ENCODE results near the gene PLLP.
"Not testable (repeated sequence)": the region's sequence is repeated elsewhere in the genome, so short reads cannot be mapped to it uniquely, and the experiment has no call there.

Gene PLLP

GRCh38 chr16:57303021-57303909 is 18.8 kb upstream of the PLLP start:
- no peak for DNase-seq (ENCODE audit: low read depth, low spot score)

GRCh38 chr16:57301126-57301817 is 16.8 kb upstream of the PLLP start:
- no peak for DNase-seq (ENCODE audit: low read depth, low spot score)

GRCh38 chr16:57300387-57301125 is 16.1 kb upstream of the PLLP start:
- DNase-seq (ENCODE audit: low read depth, low spot score) = peak; percentile 95

DNA sequence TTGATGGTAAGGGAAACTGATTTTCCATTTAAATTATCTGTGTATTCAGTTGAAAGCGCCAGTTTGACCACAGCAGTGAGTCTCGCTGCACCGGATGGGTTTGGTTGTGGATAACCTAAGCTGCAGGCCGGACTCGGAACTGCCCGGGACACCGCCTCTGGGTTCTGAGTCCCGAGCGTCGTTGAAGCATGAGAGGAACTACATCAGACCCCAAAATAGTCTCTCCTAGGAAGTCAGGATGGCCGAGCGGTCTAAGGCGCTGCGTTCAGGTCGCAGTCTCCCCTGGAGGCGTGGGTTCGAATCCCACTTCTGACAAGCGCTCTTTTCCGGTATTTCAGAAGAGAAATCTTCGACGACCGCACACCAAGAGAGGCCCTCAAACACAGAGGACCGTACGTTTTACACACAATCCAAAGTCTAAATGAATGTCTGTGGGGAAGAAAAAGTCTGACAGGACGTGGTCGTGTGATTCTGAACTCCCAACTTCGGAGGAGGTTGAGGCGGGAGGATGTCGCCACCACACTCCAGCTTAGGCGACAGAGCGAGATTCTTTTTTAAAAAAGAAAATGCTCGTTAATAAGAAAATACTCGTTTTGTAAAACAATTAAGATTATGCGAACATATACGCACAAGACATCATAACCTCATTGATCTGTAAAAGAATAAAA is 15.4 kb upstream of the PLLP start:
- peak; percentile 62 for DNase-seq (ENCODE audit: low read depth, low spot score)

GRCh38 chr16:57299009-57299718 is 14.7 kb upstream of the PLLP start:
- no peak for DNase-seq (ENCODE audit: low read depth, low spot score)

DNA sequence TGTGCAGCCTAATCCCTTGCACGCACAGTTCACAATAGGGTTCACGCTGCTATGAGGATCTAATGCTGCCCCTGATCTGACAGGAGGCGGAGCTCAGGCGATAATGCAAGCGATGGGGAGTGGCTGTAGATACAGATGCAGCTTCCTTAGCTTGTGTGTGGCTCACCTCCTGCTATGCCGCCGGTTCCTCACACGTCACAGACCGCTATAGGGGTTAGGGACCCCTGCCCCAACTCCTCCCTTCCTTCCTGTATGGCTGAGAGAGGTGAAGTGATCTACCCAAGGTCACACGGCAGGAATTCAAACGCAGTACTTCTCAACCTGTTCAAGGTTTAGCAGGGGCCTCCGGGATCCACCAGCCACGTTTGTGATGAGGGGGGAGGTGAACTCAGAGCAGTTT is 13.4 kb upstream of the PLLP start:
- DNase-seq (ENCODE audit: low read depth, low spot score) = no peak

DNA sequence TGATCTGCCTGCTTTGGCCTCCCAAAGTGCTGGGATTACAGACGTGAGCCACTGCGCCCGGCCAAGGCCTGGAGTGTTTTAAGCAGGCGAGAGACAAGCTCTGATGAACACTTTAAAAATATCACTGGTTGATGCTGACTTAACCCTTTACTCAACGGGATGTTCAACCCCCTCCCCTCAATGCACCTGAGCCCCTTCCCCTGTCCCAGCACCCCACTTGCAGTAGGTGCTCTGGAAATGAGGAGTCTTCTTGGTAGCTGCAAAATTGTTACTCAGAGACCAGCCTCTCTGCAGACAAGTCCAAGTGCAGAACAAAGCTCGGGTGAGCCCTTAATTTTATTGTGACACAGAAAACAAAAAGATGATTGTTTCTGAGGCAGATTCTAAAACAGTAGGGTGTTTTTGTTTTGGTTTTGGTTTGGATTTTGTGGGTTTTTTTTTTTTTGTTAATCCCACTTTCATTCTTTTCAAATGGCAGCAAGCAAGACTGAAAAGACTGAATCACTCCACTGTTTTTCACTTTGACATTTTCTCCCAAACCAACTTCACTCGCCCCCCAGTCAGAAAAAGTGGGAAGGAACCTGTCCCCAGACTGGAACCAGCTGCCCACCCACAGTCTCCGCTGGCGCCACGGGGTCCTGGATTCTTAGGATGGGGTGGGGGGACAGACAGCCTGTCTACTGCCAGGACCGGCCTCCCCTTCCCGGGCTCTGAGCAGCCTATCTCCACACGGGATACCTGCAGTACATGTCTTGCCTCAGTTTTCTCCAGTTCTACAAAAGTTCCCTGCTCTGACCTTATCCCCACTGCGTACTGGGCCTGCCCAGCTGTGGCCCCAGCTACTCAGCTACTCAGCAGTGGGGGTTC is 5.2 kb upstream of the PLLP start:
- no peak for DNase-seq (ENCODE audit: low read depth, low spot score)

DNA sequence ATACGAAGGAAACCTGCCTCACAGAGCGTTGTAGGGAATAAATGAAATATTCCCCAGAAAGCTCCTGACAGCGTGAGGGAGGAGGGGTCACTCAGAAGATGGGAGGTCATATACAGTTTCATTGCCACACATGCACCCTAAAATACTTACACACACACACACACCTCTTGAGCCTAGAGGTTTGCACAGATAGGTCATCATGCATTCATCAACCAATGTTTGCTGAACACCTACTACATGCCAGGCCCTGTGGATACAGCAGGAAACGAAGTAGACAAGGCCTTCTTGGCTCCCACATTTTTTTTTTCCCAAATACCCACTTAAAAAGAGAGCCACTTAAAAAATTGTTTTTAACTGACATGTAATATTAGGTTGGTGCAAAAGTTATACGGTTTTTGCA is 907 bp upstream of the PLLP start:
- DNase-seq (ENCODE audit: low read depth, low spot score) = no peak

- no peak for DNase-seq (ENCODE audit: low read depth, low spot score)
Observed at GRCh38 chr16:57284952-57285363, 486 bp upstream of the PLLP start.

DNA sequence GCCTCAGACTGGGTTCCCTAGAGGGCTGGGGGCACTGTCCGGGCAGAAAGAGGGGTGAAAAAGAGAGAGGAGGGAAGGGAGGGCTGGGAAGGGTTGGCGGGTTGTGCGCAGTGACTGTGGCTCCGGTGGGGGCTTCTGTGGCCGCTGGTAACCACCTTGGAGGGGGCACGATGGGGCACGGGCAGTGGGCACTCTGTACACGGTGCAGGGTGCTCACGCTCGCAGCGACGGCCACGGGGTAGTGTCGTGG is 588 bp downstream of the PLLP start:
- DNase-seq (ENCODE audit: low read depth, low spot score) = no peak

DNA sequence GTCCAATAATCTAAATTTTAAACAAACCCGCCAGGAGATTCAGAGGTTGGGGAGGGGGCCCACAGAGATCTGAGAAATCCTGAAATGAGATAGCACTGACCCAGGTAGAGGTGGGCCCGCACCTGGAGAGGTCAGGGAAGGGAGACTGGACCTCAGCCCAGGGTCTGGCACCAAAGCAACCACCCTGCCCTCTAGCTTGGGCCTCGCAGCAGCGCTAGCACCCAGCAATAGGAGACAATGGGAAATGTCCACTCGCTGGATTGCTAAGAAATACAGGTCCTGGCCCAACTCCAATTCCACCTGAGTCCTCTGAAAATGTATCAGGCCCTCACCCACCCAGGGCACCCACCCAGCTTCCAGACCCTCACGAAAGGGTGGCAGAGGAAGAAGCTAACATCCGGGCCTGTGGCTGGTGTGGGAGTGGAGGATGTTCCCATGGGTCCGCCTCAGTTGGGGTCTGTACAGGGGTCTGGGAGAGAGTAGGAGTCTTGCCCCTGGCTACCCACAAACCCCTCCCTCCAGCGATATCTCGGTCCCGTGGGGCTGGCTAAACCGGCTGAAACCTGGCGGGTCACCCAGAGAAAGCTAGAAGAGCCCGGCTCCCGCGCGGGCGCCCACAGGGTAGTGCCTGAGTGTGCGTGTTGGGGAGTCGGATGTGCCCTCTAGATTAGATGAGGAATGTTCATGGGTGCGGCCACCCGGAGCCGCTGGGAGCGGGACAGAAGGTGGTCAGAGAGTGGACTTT is 1.1 kb downstream of the PLLP start:
- DNase-seq (ENCODE audit: low read depth, low spot score) = no peak

DNA sequence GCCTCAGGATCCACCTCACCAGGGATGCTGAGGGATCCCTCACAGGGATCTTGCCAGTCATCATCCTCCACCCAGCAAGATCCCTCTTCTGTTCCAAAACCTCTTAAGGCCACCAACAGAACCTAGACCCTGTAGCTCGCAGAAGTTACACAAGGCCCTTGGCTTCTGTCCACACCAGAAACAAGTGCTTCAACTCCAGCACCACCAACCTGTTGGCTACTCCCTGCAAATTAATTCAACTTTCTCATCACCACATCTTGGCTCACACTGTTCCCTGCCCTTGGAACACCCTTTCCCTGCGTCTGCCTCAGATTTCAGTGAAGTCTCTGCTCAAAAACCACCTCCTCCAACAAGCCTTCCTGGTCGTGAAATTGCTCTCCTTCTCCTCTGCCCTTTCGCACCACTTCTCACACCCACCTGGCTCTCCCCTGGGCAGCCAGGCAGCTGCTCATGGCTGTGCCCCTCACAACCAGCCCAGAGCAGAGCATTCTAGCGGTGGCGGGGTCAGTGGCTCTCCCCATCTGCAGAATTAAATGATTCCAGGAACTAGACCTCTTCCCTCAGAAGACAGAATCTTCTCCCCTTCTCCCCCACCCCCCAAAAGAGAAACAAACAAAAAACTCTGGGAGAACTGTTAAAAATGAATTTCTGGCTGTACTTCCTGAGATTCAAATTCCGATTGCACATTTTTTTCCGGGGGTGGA is 1.8 kb downstream of the PLLP start:
- DNase-seq (ENCODE audit: low read depth, low spot score) = no peak

GRCh38 chr16:57281791-57282190 is 2.7 kb downstream of the PLLP start:
- no peak for DNase-seq (ENCODE audit: low read depth, low spot score)

DNA sequence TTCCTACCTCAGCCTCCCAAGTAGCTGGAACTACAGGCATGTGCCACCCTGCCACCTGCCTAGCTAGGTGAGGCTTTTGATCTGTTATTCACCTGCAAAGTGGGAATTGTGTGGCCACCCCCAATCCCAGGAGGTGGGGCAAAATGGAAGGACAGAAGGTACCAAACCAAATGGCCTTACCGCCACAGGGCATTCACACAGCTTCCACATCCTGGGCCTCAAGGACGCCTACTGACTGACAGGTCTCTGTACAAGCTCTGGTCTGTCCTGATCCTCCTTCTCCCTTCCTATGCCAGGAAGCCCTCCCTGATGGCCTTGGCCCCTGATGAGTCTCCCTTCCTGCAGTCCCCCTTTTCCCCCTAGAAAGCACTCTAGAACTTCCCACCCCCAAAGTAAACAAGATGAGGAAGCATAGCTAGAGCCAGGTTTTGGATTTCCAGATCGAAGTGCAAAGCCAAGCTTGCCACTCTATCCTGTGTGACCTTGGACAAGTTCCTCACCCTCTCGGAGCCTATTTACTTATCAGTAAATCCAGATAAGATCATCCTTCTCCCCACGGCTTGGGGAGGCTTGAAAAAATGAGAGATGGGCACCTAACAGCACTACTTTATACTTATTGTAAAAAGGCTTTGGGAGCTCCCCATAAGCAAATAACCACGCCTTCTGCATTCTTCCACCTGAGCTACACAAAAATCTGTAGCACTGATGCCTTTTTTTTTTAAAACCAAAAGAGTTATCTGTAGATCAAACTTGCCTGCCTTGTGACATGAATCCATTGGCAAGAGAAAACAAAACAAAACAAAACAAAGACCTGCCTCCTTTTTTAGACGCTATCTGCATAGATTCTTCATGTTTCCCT is 4.5 kb downstream of the PLLP start:
- no peak for DNase-seq (ENCODE audit: low read depth, low spot score)

DNA sequence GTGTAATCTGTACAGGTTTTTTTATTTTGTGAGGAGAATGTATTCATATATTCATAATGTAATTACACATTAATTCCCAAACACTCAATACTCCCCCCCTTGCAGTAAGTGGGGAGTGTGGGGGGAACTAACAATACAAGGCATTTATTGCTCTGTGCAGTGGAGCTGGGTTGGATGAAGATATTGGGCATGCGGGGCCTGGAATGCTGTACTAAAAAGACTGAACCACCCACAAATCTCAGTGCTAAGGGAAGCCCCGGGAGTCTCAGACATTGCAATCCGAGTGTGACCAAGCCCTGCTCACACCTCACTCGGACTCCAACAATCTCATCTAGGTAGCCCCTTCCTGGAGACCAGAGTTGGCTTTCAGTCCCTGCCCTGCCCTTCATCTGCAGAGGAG is 6.0 kb downstream of the PLLP start:
- no peak for DNase-seq (ENCODE audit: low read depth, low spot score)

DNA sequence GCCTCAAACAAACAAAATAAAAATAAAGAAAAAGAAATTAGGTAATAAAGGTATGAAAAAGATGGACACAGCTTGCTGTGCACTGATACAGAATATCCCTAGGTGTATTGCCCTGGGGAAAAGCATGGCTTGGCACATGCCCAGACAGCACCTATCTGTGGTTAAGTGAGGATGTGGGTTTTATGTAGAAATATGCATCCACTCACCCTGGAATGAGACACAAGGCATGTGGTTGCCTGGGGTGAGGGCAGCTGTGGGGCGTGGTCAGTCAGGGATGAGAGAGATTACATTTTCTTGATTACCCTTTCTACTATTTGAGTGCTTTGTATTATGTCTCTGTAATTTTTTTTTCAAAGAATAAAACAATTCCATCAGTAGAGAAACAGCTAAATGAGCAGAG is 6.9 kb downstream of the PLLP start:
- no peak for DNase-seq (ENCODE audit: low read depth, low spot score)

DNA sequence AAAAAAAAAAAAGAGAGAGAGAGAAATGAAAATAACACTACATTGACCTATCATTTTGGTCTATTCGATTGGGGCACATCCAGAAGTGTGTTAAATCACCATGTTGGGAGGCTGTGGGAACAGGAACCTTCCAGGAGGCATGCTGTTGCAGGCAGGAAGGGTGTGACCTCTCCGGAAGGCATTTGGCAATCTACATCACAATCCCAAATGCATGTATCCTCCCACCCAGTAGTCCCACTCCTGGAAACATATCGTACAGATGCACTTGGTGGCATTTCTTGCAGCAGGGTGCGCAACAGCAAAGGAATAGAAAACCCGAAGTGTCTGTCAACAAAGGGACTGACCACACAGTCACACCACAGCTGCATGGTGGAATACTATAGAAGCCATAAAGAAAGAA is 7.9 kb downstream of the PLLP start:
- no peak for DNase-seq (ENCODE audit: low read depth, low spot score)

DNA sequence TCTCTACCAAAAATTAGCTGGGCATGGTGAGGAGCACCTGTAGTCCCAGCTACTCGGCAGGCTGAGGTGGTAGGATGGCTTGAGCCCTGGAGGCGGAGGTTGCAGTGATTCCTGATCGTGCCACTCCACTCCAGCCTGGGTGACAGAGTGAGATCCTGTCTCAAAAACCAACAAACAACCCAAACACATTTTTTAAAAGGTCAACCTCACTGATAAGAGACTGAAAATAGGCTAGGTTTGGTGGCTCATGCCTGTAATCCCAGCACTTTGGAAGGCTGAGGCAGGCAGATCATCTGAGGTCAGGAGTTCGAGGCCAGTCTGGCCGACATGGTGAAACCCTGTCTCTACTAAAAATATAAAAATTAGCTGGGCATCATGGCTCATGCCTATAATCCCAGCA is 8.5 kb downstream of the PLLP start:
- not testable (repeated sequence) for DNase-seq (ENCODE audit: low read depth, low spot score)

Measured in activated naive CD8-positive, alpha-beta T cell treated with anti-CD3 and anti-CD28 coated beads, Interleukin-2, amount 50 U/mL, for 16 hours (primary cell).